Loucy (cell line): ENCODE measurements around the gene PROSER3.

Experiments used
- H2AFZ ChIP-seq: fragments of 200-600 bp; sonication (generic); 2 replicates; pipeline ENCODE4 v1.6.0; 2016; ENCODE audit warnings: antibody characterized with exemption, mild to moderate bottlenecking, low read length, moderate library complexity
- H3F3A ChIP-seq: fragments of 200-600 bp; 2 replicates; pipeline ENCODE4 v1.6.0; 2016; ENCODE audit warnings: antibody characterized with exemption, low read depth, mild to moderate bottlenecking
- H3K27me3 ChIP-seq: fragments of 200-600 bp; sonication (generic); 2 replicates; pipeline ENCODE4 v1.6.1; 2014; ENCODE audit warnings: low read length, mild to moderate bottlenecking; ENCODE audit not compliant: insufficient read depth, poor library complexity, severe bottlenecking
- H3K36me3 ChIP-seq: fragments of 200-600 bp; sonication (generic); 2 replicates; pipeline ENCODE4 v1.6.1; 2016; ENCODE audit warnings: low read length; ENCODE audit not compliant: insufficient read depth
- H3K4me1 ChIP-seq: fragments of 200-600 bp; sonication (generic); 2 replicates; pipeline ENCODE4 v1.5.1; 2014; ENCODE audit warnings: low read length, mild to moderate bottlenecking; ENCODE audit not compliant: insufficient read depth, poor library complexity, severe bottlenecking
- H3K4me2 ChIP-seq: fragments of 200-600 bp; sonication (generic); 2 replicates; pipeline ENCODE4 v1.6.0; 2014; ENCODE audit warnings: antibody characterized with exemption, low read length, low read depth, mild to moderate bottlenecking; ENCODE audit not compliant: poor library complexity, severe bottlenecking
- H3K4me3 ChIP-seq: fragments of 200-600 bp; sonication (generic); 2 replicates; pipeline ENCODE4 v1.5.1; 2014; ENCODE audit warnings: low read length, mild to moderate bottlenecking, mixed read lengths; ENCODE audit not compliant: poor library complexity, severe bottlenecking
- H3K79me2 ChIP-seq: fragments of 200-600 bp; sonication (generic); 2 replicates; pipeline ENCODE4 v1.6.1; 2014; ENCODE audit warnings: low read length; ENCODE audit not compliant: insufficient read depth
- H3K9ac ChIP-seq: fragments of 200-600 bp; sonication (generic); 2 replicates; pipeline ENCODE4 v1.6.0; 2014; ENCODE audit warnings: mild to moderate bottlenecking, low read depth, low read length, moderate library complexity; ENCODE audit not compliant: poor library complexity, severe bottlenecking
- H3K9me2 ChIP-seq: fragments of 200-600 bp; sonication (generic); replicated peaks from 2 replicates; pipeline ENCODE4 v1.6.1; 2016; ENCODE audit warnings: low read depth, low read length, mixed read lengths
- H3K9me3 ChIP-seq: fragments of 200-600 bp; sonication (generic); 2 replicates; pipeline ENCODE4 v1.6.1; 2014; ENCODE audit warnings: mild to moderate bottlenecking, antibody characterized with exemption, low read length, low read depth; ENCODE audit not compliant: insufficient read depth
- H4K20me1 ChIP-seq: fragments of 200-600 bp; sonication (generic); 2 replicates; pipeline ENCODE4 v1.6.0; 2014; ENCODE audit warnings: antibody characterized with exemption, low read length, mild to moderate bottlenecking; ENCODE audit not compliant: insufficient read depth, poor library complexity, severe bottlenecking
- EZH2phosphoT487 ChIP-seq: fragments of 200-600 bp; IDR thresholded peaks from 2 replicates; pipeline ENCODE4 v1.6.1; 2018; ENCODE audit warnings: antibody characterized with exemption, mild to moderate bottlenecking, moderate library complexity, borderline replicate concordance
- TF ChIP-seq, protein P1 (sequence below): fragments of 200-600 bp; sonication (generic); conservative IDR thresholded peaks from 2 replicates; pipeline ENCODE4 v1.5.1; 2014; ENCODE audit warnings: mild to moderate bottlenecking, antibody characterized with exemption, low read length

Gene PROSER3

DNA sequence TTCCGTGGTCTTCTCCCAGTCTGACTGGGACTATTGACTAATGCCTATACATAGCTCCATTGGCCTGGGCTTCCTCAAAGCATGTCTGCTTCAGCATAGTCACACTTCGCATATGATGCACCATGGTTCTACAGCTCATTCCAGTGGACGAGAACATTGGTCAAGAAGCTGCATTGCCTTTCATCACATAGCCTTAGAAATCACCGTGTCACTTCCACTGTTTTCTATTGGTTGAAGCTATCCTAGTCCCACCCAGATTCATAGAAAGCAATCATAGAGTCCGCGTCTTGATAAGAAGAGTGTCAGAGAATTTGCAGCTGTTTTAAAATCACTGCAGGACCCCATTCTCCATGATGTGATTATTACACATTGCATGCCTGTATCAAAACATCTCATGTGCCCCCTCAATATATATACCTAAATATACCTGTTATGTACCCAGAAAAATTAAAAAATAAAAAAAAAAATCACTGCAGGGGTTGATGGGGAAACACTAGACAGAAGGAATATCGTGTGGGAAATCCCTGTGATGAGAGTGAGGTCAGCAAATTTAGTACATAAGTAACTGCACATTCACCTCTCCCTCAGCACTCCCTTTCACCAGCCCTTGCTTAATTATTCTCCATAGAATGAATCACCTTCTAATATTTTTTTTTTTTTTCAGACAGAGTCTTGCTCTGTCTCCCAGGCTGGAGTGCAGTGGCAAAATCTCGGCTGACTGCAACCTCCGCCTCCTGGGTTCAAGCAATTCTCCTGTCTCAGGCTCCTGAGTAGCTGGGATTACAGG lies 15.2 kb downstream of the PROSER3 start:
- no peaks in the 10 kb centered on the region for H3F3A ChIP-seq
- H3K4me1 ChIP-seq: peaks cover 27% of the 10 kb centered on the region
- no peaks in the 10 kb centered on the region for H3K9me3 ChIP-seq
- H3K79me2 ChIP-seq: peaks cover 26% of the 10 kb centered on the region
- H3K27me3 ChIP-seq: no peaks in the 10 kb centered on the region
- no peak overlapping the region for H3K4me2 ChIP-seq
- H3K9me2 ChIP-seq: no peaks in the 10 kb centered on the region
- H3K4me3 ChIP-seq: no peak overlapping the region
- no peaks in the 10 kb centered on the region for H3K36me3 ChIP-seq
- TF ChIP-seq, protein P1, sequence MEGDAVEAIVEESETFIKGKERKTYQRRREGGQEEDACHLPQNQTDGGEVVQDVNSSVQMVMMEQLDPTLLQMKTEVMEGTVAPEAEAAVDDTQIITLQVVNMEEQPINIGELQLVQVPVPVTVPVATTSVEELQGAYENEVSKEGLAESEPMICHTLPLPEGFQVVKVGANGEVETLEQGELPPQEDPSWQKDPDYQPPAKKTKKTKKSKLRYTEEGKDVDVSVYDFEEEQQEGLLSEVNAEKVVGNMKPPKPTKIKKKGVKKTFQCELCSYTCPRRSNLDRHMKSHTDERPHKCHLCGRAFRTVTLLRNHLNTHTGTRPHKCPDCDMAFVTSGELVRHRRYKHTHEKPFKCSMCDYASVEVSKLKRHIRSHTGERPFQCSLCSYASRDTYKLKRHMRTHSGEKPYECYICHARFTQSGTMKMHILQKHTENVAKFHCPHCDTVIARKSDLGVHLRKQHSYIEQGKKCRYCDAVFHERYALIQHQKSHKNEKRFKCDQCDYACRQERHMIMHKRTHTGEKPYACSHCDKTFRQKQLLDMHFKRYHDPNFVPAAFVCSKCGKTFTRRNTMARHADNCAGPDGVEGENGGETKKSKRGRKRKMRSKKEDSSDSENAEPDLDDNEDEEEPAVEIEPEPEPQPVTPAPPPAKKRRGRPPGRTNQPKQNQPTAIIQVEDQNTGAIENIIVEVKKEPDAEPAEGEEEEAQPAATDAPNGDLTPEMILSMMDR: no peak
- TF ChIP-seq EZH2phosphoT487: no peak
- H3K9ac ChIP-seq: no peak overlapping the region
- peaks cover 11% of the 10 kb centered on the region for H4K20me1 ChIP-seq
- no peak overlapping the region for H2AFZ ChIP-seq

DNA sequence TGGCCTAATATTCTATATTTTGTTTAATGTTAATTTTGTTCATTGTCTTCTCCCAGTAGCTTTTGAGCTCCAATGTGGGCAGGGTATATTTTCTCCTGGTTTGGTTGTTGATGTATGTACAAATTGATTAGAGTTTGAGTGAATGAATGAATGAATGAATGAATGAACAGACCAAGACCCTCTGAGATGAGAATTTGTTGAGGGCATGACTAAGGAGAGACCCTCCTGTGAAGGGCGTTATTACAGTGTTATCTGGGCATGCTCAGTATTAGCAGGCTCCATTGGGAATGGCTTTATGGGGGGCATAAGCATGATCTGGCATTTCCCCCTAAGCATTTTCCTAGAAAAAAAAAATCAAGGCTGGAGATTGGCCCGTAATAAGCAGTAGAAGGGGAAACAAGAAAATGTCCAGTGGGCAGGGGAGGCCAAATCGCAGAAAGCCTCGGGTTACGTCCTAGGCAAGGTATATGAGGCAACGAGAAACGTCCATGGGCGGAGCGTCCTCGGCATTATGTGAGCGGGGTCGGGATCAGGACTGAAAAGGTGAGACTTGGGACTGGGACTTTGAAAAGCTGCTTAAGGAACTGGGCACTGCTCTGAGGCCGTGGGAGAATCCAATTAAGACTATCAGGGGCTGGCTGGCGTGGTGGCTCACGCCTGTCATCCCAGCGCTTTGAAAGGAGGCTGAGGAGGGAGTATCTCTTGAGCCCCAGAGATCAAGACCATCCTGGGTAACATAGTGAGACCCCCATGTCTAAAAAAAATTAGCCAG lies 16.5 kb downstream of the PROSER3 start:
- Histone ChIP-seq H3K9ac (peak overlapping the region; percentile 40), H3F3A (no peaks in the 10 kb centered on the region), H3K4me1 (peaks cover 28% of the 10 kb centered on the region), H4K20me1 (peaks cover 11% of the 10 kb centered on the region), H3K9me3 (no peaks in the 10 kb centered on the region), H3K27me3 (no peaks in the 10 kb centered on the region), H3K9me2 (no peaks in the 10 kb centered on the region), H3K4me3 (peak overlapping the region; percentile 96), H3K36me3 (no peaks in the 10 kb centered on the region; the same call in 1 of the 2 replicates), H3K4me2 (peak overlapping the region; percentile 81), H2AFZ (peak overlapping the region; percentile 65; the same call in 1 of the 2 replicates), H3K79me2 (peaks cover 35% of the 10 kb centered on the region)
- TF ChIP-seq, protein P1: no peak
- TF ChIP-seq EZH2phosphoT487: no peak

DNA sequence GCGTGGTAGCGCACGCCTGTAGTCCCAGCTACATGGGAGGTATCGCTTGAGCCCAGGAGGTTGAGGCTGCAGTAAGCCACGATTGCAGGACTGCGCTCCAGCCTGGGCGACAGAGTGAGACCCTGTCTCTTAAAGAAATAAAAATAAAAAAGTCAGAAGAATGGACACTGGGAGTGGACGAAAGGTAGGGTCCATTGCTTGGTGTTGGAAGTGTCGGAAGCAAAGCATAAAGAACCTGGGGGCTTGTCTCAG lies 17.0 kb downstream of the PROSER3 start:
- H3K9me2 ChIP-seq: no peaks in the 10 kb centered on the region
- H3K9ac ChIP-seq: peak overlapping the region; percentile 40
- peaks cover 28% of the 10 kb centered on the region for H3K4me1 ChIP-seq
- TF ChIP-seq, protein P1: no peak
- H3K4me2 ChIP-seq: peak overlapping the region; percentile 81
- peak overlapping the region; percentile 65; the same call in 1 of the 2 replicates for H2AFZ ChIP-seq
- H3K4me3 ChIP-seq: peak overlapping the region; percentile 96
- H3K36me3 ChIP-seq: peaks cover 4% of the 10 kb centered on the region; the same call in 1 of the 2 replicates
- peaks cover 39% of the 10 kb centered on the region for H3K79me2 ChIP-seq
- no peaks in the 10 kb centered on the region for H3F3A ChIP-seq
- H3K9me3 ChIP-seq: no peaks in the 10 kb centered on the region
- no peaks in the 10 kb centered on the region for H3K27me3 ChIP-seq
- peaks cover 11% of the 10 kb centered on the region for H4K20me1 ChIP-seq
